Measurements from ENCODE around the gene NTSR1. TPM values are rescaled to one million over a fixed set of nuclear protein-coding genes. Genes with fewer than 3 reads are reported as not detected.
A peak's percentile ranks its signal among the peaks of the same experiment; 100 is the strongest.

NTSR1 gene
- polyA plus RNA-seq, 12 donors, result 0.04 to 0.24 (median 0.14) TPM; not detected in 3

- no peak for DNase-seq
Observed at GRCh38 chr20:62707276-62707920, 1.2 kb upstream of the NTSR1 start.

DNA sequence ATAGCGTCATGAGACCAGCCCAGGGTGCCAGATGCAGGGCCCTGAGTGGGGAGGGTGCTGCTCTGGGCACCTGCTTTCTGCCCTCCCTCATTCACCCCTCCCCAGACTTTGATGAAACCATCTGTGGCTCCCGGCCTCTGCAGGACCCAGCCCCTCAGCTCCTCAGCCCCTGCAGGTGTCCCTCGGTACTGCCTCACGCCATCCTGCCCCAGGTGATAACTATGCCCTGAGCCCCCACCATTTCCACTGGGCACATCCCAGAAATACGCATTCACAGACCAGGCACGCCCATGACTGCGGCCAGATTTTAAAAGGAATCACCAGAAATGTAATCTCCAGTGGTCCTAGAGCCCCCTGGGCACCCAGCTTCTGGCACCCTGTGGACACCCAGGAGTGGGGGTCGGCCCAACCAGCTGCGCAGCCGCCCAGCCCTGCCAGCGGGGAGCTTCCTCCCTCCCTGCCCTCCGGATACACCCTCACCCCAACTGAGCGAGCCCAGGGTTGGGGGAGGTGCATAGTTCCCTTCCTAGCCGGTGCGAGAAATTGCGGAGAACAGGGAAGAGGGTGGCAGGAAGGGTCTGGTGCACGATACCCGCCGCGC lies 615 bp upstream of the NTSR1 start:
- DNase-seq, result no peak

- DNase-seq, result no peak
Observed at GRCh38 chr20:62709537-62709905, 885 bp downstream of the NTSR1 start.

- DNase-seq, result no peak
Observed at GRCh38 chr20:62710221-62710885, 1.7 kb downstream of the NTSR1 start.

GRCh38 chr20:62710886-62711702 lies 2.5 kb downstream of the NTSR1 start:
- no peak for DNase-seq

GRCh38 chr20:62711703-62712101 lies 3.1 kb downstream of the NTSR1 start:
- DNase-seq, result no peak

- no peak for DNase-seq
Observed at GRCh38 chr20:62712606-62713005, 4.0 kb downstream of the NTSR1 start.

DNA sequence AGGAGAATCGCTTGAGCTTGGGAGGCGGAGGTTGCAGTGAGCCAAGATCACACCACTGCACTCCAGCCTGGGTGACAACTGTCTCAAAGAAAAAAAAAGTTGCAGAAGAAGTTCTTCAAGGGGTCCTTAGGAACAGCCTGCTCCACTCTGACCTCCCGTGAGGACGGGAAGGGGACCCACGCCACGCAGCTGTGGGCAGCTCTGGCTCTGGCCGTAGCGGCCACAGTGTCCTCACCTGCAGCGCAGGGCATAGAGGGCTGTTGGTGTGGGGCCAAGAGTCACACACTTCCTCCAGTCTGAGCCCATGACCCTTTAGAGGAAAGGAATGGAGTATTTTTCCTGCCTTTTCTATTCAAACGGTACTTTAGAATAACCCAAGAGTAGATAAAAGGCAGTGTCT lies 5.4 kb downstream of the NTSR1 start:
- DNase-seq, result no peak

GRCh38 chr20:62714799-62715198 lies 6.2 kb downstream of the NTSR1 start:
- DNase-seq, result no peak

- DNase-seq, result no peak
Observed at GRCh38 chr20:62715201-62715600, 6.6 kb downstream of the NTSR1 start.

GRCh38 chr20:62716198-62716940 lies 7.7 kb downstream of the NTSR1 start:
- DNase-seq, result no peak

GRCh38 chr20:62716941-62717310 lies 8.3 kb downstream of the NTSR1 start:
- DNase-seq, result no peak

- no peak for DNase-seq
Observed at GRCh38 chr20:62717933-62718332, 9.3 kb downstream of the NTSR1 start.

GRCh38 chr20:62718546-62718945 lies 9.9 kb downstream of the NTSR1 start:
- DNase-seq, result no peak

- DNase-seq, result no peak
Observed at GRCh38 chr20:62719250-62719935, 10.8 kb downstream of the NTSR1 start.

- no peak for DNase-seq
Observed at GRCh38 chr20:62721511-62722370, 13.1 kb downstream of the NTSR1 start.

DNA sequence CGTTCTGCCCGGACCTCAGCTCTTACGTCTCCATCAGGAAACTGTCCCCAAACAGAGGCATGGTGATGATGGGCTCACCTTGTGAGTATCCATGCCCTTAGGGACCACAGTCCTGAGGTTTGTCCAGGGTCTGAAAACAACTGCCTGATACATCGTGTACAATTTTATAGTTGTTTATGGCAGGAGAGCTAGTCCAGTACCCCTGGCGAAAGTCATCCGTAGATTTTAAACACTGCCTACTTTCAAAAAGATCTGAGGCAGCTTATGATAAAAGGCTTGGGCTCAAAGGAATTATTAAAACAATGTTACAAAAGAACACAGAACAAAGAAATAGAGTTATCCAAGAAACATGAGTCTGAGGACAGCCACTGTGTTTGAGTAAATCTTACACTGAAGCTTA lies 14.0 kb downstream of the NTSR1 start:
- DNase-seq, result no peak

DNA sequence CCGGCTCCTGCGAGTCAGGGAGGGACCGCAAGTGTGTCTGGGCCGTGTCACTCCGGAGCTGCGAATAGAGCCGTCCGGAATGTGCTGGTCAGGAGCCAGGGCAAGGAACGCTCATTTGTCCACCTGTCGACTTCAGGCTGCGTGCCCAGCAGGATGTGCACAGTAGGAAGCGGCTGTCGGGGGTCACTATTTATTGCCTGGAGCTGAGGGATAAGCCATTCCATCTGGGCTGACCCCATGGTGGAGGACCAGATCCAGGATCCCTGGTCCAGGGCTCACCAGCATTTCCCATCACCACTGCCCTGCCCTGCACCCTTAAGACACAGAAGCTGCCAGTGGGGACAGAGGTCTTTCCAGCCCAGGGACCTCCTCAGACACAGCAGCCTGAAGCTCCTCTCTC lies 14.7 kb downstream of the NTSR1 start:
- DNase-seq, result peak; percentile 35

- no peak for DNase-seq
Observed at GRCh38 chr20:62723768-62724450, 15.3 kb downstream of the NTSR1 start.
